ENCODE results near the gene BMP7. TPM values are rescaled to one million over a fixed set of nuclear protein-coding genes. Genes with fewer than 3 reads are reported as not detected.

BMP7 gene
- total and polyA plus RNA-seq, 2 of the 13 experiments (the other 11 are each of a cell fraction or from before 2014, with no cell fraction given), result not detected

- TF ChIP-seq TBX2 (CRISPR knock-in tag; IDR thresholded peaks at IDR 0.05; ENCODE audit: borderline replicate concordance) (no peak), CHD2 (IDR thresholded peaks at IDR 0.05; ENCODE audit: low read depth, low read length) (no peak), PCBP2 (optimal IDR thresholded peaks at IDR 0.05; ENCODE audit: low read depth, low read length, poor library complexity, severe bottlenecking) (no peak), MXD3 (CRISPR knock-in tag; IDR thresholded peaks at IDR 0.05) (no peak), MEIS1 (CRISPR knock-in tag; IDR thresholded peaks at IDR 0.05; ENCODE audit: borderline replicate concordance) (no peak), KMT2B (CRISPR knock-in tag; IDR thresholded peaks at IDR 0.05) (no peak)
Observed at GRCh38 chr20:57188576-57189079, 77.8 kb downstream of the BMP7 start (continued).

- BruUV-seq (replicated peaks), result no TSS peak
- H3K27me3 ChIP-seq (ENCODE audit: control insufficient read depth in 1 of 2, insufficient read depth in 2 of 2, low read length in 2 of 2), result peaks cover 8 to 46% of the 10 kb centered on the region in 2 experiments
- no peak overlapping the region for H2AFZ ChIP-seq (ENCODE audit: low read length)
- H3K4me2 ChIP-seq (ENCODE audit: low read depth, low read length), result no peak overlapping the region
- FAIRE-seq (peak; percentile 60), DNase-seq (ENCODE audit: low spot score) (no peak), ATAC-seq (no peak)
- H3K36me3 ChIP-seq (replicated peaks in 1 of 2; ENCODE audit: control insufficient read depth in 1 of 2, insufficient read depth in 2 of 2, low read length in 2 of 2), result no peaks in the 10 kb centered on the region
- H3K27ac ChIP-seq (ENCODE audit: extremely low read length, insufficient read depth, low read length), result no peak overlapping the region
- H3K4me1 ChIP-seq (ENCODE audit: insufficient read depth, low read length), result no peaks in the 10 kb centered on the region
- no peaks in the 10 kb centered on the region for H3K79me2 ChIP-seq (ENCODE audit: insufficient read depth, low read length)
- no peaks in the 10 kb centered on the region for H3K9me3 ChIP-seq (ENCODE audit: low read length)
- in situ Hi-C loops (cut with HindIII; ENCODE audit: extremely low pct_ligation_motif_present, low pct_unique_long_range_greater_than_20kb) (no loop called here), intact Hi-C loops (cut with micrococcal nuclease; ENCODE audit: unreplicated experiment) (no loop called here)
- POLR2A ChIA-PET, result no interaction called here
- WGBS (ENCODE audit: low lambda C conversion rate), result 37% methylated on average over 9 of the region's 9 CpGs
- CTCF ChIA-PET (ENCODE audit: low intra/inter-chr PET ratio, low total read pairs), result no interaction called here
- no peak overlapping the region for H3K9ac ChIP-seq (ENCODE audit: insufficient read depth, low read depth, low read length)
- H3K4me3 ChIP-seq (replicated peaks in 1 of 3; ENCODE audit: insufficient read depth in 1 of 3, low read depth in 2 of 3, low read length in 3 of 3), result no peak overlapping the region
- no peaks in the 10 kb centered on the region for H4K20me1 ChIP-seq (ENCODE audit: insufficient read depth, low read length)
- no peak for TF ChIP-seq MXD1 (CRISPR knock-in tag; IDR thresholded peaks at IDR 0.05)
- no peak for TF ChIP-seq ZSCAN21 (CRISPR knock-in tag; IDR thresholded peaks at IDR 0.05; ENCODE audit: borderline replicate concordance)
- no peak for TF ChIP-seq MED8 (CRISPR knock-in tag; IDR thresholded peaks at IDR 0.05; ENCODE audit: insufficient replicate concordance)
- no peak for TF ChIP-seq UBTF (CRISPR knock-in tag; IDR thresholded peaks at IDR 0.05)
- TF ChIP-seq ZNF512 (CRISPR knock-in tag; IDR thresholded peaks at IDR 0.05), result no peak
- TF ChIP-seq ZUFSP (CRISPR knock-in tag; IDR thresholded peaks at IDR 0.05; ENCODE audit: borderline replicate concordance), result no peak
- TF ChIP-seq KDM3A (CRISPR knock-in tag; IDR thresholded peaks at IDR 0.05; ENCODE audit: low read depth), result no peak
- no peak for TF ChIP-seq SNRNP70 (IDR thresholded peaks at IDR 0.05; ENCODE audit: low read depth, low read length)
- no peak for TF ChIP-seq FOXP1 (IDR thresholded peaks at IDR 0.05)
- TF ChIP-seq FOXP1 (CRISPR knock-in tag; IDR thresholded peaks at IDR 0.05), result no peak
- TF ChIP-seq PHF20 (CRISPR knock-in tag; IDR thresholded peaks at IDR 0.05), result no peak
- no peak for TF ChIP-seq HDAC6 (IDR thresholded peaks at IDR 0.05; ENCODE audit: low read depth, low read length)
- TF ChIP-seq ZNF572 (CRISPR knock-in tag; IDR thresholded peaks at IDR 0.05), result no peak
Observed at GRCh38 chr20:57188056-57188455, 78.4 kb downstream of the BMP7 start.
